Prostate gland (tissue), 2 donors: Measurements from ENCODE around the gene HAPLN3.

ENCODE experiments used
- CTCF ChIP-seq, 4 experiments: fragments of 200-600 bp in 2 of 4; fragments of 450-650 bp in 2 of 4; sonication (generic) in 2 of 4; IDR thresholded peaks; 1 replicate in 3 of 4; 2 replicates in 1 of 4; pipeline ENCODE4 v1.5.1; 2016 to 2019; ENCODE audit warnings: antibody characterized with exemption in 4 of 4, mild to moderate bottlenecking in 2 of 4, moderate library complexity in 2 of 4
- POLR2A ChIP-seq: fragments of 450-650 bp; IDR thresholded peaks from one replicate; pipeline ENCODE4 v1.6.1; 2016; ENCODE audit warnings: antibody characterized with exemption, mild to moderate bottlenecking
- POLR2AphosphoS5 ChIP-seq: sonication (generic); formaldehyde crosslinking; IDR thresholded peaks from one replicate; pipeline ENCODE4 v1.6.1; 2017; ENCODE audit warnings: antibody characterized with exemption

- TF ChIP-seq CTCF (IDR thresholded peaks at IDR 0.05) (no peak), POLR2A (no peak), POLR2AphosphoS5 (no peak)
These were observed 23.2 kb downstream of the HAPLN3 start for GRCh38 chr15:88872106-88872505.
